Femur (tissue), 1 donor: ENCODE measurements around the gene FGF9.

Source experiments
- DNase-seq: peaks from one replicate; pipeline ENCODE4 v3.0.0-alpha.2; 2017

FGF9 gene

DNA sequence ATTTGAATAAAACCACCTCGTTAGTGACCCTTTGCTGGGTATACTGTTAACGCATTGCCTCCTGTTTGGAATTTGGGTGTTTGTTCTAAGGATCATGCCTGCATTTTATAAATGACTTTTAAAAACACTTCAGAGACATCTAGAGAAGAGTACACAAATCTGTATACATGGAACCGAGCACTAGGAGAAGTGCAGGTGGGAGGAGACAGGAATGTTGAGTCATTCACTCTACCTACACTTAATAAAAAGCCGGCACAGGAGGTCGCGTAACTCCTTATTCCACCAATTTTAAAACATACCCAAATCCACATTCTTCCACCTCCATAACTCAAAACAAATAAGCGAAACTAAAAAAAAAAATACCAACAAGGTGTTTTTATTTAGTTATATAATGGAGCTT lies 48.6 kb downstream of the FGF9 start:
- DNase-seq, result no peak

DNA sequence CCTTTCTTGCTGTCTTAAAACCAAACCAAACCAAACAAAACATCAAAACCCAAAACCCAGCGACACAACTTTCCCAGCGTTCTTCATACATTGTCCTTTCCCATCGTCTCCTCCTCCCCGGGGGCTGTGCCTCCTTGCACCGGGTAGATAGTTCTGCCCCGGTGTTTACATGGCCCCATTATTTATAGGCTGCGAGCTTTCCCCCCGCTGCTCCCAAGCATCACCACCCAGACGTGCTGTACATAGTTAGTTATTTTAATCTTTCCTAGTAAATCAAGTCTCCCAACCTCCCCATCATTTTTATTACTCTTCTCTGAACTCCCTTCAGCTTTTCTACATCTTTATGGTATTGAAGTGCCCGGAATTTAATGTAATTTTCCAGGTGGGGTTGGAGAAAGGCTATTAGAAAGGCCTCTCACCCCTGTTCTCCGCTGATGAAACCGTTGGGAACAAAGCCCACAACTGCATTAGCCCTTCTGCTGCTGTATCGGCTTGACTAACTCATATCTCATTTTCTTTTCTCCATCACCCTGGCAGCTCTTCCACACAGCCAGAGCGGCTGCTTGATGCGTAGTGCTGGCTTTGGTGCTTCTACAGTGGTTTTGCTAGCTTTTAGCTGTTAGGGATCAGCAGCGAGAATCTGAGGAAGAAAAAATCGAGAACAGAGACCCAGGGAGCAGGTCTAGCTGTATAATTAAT lies 53.1 kb downstream of the FGF9 start:
- no peak for DNase-seq

DNA sequence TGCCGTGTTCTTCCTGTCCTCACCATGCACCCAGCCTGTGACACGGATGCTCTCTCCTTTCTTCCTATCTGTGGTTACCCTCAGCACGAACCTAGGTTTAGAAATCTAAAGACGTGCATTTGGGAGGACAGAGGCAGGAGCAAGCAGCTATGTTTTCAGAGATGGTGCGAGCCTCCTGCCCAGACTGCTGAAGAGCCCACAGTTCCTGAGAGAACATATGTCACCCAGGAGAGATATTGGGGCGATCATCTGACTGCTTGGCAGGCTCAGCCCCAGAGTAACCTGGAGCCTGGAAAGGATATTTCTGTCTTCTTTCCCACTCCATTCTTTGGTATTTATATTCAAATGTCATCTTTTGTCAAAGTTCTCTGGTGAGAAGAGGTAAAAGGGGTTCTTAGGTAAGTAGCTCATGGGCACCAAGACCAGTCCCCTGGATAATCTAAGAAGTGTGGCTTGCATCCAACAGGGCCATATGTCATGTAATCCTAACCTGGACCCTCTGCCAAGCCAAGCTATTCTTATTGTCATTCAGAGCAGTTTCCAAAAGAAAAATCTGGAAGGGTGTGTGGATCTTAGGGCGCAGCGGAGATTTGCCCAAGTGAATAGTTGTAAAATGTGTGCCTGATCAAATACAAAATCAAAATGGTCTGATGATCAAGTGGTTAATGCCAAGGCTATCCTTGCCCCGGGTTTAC lies 59.5 kb downstream of the FGF9 start:
- no peak for DNase-seq

DNA sequence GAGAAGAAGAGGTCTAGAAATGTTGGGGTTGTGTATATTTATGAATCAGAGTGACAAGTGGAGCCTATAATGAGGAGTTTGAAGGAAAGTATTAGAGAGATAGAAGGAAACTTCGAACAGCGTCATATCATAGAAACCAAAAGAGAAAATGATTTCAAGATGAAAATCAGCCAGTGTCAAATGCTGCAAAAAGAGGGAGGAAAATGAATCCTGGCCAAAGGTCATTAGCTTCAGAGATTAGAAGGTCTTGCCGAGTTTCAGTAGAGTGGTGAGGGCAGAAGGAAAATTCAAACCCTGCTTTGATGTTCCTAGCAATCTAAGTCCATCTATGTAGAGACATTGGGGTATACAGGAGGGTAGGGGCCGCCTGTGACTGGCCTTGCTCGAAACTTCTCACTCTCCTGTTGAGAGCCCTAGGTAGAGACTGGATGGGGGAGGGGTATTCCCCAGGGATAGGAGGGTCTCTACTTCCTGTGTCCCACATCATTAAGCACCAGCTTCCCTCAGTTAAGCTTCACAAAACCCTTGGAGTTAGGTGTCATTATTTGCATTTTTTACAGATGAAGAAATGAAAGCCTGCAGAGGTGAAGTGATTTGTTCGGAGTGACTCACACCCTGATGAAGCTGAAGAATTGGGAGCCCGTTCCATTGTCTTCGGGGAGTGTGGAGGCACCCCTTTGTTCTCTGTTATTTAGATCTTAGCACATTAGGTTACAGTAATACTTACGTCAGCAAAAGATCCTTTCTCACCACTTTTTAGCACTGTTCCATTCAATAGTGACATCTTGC lies 62.8 kb downstream of the FGF9 start:
- DNase-seq, result no peak

DNA sequence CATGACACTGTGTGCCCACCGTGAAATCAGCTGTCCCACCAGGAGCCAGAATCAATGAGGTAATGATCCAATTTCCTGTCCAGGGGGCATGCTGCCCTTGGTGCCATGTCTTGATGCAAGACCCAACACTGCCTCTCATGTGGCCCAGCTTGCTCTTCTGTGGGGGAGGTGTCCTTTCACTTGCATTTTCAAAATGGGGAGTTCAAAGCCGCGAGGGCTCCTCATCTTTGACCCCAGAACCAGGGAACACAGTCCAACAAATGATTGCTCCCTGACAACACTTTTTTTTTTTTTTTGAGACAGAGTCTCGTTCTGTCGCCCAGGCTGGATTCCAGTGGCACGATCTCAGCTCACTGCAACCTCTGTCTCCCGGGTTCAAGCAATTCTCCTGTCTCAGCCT lies 64.1 kb downstream of the FGF9 start:
- DNase-seq, result no peak

DNA sequence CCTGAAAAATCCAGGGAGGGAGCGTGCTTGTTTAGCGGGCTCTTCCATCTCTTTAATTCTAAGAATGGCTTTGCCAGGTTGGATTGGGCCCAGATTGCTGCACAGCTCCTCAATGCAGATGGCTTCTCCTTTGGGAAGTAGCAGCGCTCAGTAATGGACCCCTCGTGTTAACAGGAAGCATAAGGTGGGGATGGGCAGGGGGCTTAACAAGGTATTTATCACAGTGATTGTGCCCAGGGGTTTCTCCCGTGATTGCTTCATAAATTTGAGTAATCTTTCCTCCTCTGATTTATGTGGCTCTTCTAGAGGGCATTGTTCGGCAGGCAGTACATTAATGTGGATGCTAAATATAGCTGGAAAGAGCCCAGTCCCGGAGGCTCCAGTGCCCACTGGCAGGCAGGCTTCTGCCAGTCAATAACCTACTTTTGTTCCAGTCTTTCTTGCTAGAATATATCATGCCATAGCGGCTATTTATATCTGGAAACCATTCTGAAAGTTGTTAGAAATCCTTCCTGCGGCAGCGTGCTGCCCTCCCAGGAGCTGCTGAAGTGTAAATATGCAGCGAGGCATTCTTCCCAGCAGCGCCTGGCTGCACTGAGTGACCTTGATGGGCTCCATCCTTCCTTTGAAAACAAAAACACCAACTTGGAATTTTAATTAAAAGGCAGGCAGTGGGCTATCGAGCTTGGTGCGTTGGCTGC lies 65.0 kb downstream of the FGF9 start:
- DNase-seq, result peak; percentile 32

DNA sequence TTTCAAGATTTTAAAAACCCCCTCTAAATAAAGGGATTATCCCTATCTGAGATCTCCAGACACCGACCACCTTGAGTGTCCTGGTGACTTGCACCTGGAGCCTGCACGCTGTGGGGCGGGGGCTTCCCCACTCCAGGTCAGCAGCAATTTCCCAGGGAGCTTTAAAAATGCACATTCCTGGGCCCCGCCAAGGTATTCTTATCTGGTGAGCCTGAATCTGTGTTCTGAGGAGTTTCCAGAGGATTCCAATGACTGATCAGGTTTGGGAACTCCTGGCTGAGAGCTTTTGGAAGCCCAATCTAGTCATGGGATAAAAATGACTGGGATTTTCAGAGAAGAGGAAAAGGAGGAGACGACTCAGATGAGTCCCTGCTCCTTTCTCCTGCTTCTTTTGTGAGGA lies 66.1 kb downstream of the FGF9 start:
- DNase-seq, result no peak

DNA sequence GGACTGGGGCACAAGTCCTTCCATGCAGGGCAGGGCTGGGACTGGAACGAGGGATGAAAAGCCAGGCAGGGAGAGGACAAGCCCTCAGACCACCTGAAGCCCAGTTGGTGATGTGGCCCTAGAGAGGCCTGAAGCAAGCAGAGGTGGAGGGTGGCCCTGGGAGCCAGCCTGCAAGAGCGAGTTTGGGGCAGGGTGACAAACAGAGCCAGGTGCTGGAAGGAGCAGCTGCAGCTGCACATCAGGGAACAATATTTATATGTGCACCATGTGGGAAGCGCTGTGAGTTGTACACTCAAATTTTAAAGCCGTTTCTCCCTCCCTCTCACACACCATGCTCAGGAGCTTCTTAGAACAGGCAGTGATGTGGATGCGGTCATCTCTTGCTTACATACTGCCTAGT lies 67.8 kb downstream of the FGF9 start:
- DNase-seq, result peak; percentile 59

DNA sequence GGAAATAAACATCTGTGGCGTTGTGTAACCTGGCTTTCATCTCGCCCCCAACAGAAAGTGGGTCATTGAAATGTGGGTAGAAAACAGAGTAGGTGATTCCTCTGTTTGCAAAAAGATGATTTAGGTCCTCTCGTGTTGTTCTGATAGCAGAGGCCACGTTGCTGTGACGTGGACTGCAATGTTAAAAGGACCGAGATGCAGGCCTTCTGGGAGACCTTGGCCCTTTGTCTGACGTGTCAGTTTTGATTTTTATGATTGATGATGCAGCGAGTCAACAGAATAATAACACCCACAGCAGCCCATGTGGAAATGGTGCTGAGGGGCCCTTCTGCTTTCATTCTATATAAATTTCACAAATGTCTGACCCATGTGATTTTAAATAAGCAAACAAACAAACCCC lies 68.9 kb downstream of the FGF9 start:
- DNase-seq, result no peak

DNA sequence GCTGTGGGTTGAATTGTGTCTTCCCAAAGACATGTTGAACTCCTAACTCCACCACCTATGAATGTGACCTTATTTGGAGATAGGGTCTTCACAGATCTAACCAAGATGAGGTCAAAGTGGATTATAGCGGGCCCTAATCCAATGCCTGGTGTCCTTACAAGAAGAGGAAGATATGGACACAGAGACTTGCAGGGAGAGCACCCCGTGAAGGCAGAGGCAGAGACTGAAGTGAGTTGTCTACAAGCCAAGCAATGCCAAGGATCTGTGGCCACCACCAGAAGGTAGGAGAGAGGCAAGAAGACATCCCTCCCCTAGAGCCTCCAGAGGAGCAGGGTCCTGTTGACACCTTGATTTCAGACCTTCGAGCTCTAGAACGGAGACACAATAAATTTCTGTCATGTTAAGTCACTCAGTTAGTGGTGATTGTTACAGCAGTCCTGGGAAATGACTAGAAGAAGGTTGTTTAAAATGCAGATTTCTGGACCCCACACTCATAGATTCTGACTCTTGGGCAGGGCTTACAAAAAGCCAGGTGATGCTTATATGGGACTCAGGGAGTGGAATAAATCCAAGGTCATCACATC lies 70.6 kb downstream of the FGF9 start:
- DNase-seq, result no peak

DNA sequence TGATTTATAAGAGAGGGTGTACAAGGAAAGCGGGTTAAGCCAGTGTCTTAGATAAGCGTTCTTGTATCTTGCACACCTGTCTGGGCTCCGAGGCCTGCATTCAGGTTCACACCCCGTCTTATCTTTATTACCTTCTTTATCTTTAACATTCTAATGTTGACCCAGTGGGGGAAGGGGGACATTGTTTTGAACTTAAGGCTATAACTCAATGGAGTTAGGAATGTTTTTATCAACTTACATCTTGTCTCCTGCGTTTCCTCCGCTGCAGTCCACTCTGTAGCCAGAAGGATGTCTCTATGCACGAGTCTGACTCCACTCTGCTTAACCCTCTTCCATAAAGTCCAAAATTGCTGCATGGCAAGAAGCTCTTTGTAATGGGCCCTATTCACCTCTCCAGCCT lies 71.2 kb downstream of the FGF9 start:
- DNase-seq, result no peak

DNA sequence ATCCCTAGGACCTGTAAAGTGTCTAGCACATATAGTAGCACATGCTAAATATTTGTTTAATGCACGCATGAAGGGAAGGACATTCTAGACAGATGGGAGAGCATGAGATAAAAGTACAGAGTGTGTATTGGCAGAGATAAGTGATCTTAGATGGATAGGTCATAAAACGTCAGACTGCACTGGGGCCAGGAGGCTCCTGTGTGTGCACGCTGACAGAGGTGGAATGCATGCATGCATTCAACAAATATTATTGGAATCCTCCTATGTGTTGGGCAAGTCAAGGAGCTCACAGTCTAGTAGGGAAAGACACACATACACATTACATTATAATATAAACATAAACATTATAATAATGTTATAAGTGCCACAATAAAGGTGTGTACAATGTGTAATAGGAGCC lies 73.3 kb downstream of the FGF9 start:
- no peak for DNase-seq

DNA sequence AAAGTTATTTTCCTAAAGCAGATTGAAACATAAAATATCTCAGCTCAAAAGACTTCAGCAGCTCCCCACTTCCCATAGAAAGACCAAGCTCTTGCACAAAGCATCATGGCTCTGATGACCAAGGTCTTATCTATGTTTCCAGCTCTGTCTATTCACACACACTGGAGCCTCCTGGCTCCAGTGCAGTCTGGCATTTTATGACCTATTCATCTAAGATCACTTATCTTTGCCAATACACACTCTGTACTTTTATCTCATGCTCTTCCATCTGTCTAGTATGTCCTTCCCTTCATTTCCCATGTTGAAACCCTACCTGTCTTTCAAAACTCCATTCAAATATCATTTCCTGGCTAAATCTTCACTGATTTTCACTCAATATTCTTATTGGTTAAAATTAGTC lies 74.4 kb downstream of the FGF9 start:
- no peak for DNase-seq

DNA sequence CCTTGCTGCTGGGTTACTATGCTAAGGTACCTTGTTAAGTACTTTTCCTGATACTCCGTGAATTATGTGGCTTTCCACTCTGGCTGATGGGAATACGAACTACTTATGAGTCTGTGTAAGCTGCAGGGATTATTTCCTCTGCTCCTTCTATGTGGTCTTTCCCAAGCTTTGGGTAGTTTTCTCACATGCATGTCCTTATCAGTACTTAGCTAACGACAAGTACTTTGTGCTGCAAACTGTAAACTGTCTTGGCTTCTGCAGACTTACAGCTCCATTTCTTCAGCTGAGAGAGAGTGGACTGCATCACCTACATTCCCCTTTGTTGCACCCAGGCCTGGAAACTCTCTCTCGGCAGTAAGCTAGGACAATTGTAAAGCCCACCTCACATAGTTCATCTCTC lies 76.6 kb downstream of the FGF9 start:
- DNase-seq, result no peak

DNA sequence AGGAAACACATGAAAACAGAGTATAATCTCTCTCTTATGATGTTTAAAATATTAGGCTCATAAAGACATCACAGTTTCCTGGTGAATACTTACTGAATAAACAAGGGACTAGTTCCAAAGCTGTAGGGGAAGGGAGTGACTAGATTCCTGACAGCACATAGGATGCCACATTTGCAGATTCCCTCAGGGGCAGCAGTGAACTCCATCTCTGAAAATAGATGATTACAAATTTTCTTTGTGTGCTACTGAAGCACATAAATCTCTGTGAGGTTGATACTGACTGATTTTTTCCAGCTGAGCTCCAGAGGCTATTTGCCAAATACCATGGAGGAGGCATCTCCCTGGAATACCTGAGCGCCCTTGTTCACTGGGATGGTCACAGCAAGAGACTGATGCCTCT lies 77.3 kb downstream of the FGF9 start:
- DNase-seq, result no peak

DNA sequence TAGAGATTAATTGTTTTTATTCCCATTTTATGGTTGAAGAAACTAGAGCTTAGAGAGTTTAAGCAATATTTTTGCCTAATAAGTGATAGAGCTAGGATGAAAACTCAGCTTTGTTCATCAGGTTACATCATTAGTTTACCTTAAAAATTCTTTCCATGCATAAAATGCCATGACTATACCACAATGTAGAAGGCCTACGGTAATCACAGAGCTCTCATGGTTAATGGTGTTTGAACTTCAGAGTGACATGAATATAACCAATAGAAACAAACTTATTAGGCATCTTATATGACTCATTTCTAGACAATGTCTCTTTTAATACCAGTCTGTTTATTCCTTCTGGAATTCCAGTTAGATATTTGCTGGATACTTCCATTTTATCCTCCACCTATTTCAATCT lies 78.5 kb downstream of the FGF9 start:
- DNase-seq, result no peak

DNA sequence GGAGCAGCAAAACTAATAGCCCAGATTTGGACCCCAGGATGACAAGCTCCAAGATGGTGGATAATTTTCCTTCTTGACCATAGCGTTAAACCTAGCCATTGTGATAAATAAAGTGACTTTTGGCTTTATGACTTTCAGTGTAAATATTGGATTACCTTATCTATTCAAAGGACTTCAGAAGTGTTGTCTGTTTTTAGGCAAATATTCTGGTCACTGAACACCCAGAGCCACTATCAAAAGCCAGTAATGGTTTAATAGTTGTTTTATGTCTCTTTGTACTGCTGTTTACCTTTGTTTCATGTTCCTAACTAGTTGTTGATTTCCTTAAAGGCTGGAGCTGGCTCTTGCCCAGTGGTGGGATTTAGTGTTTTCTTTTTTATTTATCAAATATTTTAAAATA lies 81.6 kb downstream of the FGF9 start:
- DNase-seq, result no peak

DNA sequence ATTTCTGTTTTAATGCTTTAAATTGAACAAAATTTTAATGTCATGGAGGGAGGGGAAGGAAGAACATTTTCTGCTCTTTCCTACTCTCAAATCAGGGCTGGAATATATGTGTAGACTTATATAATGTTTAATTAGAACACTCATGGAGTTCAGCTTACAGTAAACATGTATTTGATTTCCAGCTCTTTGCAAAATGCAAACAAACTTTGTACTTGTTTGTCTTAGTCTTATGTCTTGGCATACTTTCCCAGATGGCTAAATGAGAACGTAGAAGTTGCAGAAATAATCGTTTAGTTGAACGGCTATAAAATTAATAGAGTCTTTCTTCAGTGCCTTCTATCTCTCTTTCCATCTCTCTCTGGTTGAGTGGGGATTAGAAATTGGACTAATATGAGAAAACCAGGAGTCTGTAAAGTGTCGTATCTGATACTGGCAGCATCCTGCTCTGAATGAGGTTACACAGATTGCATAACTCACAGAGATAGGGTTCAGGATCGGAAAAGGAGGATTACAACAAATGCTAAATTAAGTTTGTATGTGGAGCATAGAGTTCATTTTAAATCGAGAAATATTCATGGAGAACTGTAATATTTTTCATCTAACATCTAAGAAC lies 82.3 kb downstream of the FGF9 start:
- DNase-seq, result no peak
